Transverse colon (tissue), 3 donors: Measurements from ENCODE around the gene BLVRA.
"Not testable (repeated sequence)": the region's sequence is repeated elsewhere in the genome, so short reads cannot be mapped to it uniquely, and the experiment has no call there.

ENCODE experiments used
- CTCF ChIP-seq, 5 experiments: fragments of 200-600 bp in 3 of 5; fragments of 450-650 bp in 2 of 5; sonication (generic) in 3 of 5; IDR thresholded peaks; 1 replicate in 2 of 5; 2 replicates in 3 of 5; pipeline ENCODE4 v1.5.1; 2016 to 2017; ENCODE audit warnings: antibody characterized with exemption in 5 of 5, inconsistent platforms in 3 of 5, mild to moderate bottlenecking in 2 of 5, moderate library complexity in 1 of 5
- EP300 ChIP-seq: sonication (generic); formaldehyde crosslinking; IDR thresholded peaks from one replicate; pipeline ENCODE4 v1.6.1; 2017; ENCODE audit warnings: antibody characterized with exemption, low read depth
- POLR2A ChIP-seq: fragments of 450-650 bp; IDR thresholded peaks from one replicate; pipeline ENCODE4 v1.6.1; 2016; ENCODE audit warnings: antibody characterized with exemption, mild to moderate bottlenecking, moderate library complexity

GRCh38 chr7:43823425-43823824, 64.9 kb downstream of the BLVRA start:
- TF ChIP-seq EP300; CTCF (IDR thresholded peaks at IDR 0.05); POLR2A: not testable (repeated sequence)
